HepG2 (cell line): Measurements from ENCODE around the gene PTPN14. TPM values are rescaled to one million over a fixed set of nuclear protein-coding genes. Genes with fewer than 3 reads are reported as not detected.

Experiments used
- BCL6 ChIP-seq: IDR thresholded peaks from 2 replicates; pipeline ENCODE4 v1.6.1; 2016; ENCODE audit warnings: missing genetic modification reagents, missing compliant biosample characterization
- NBN ChIP-seq: fragments of 450-650 bp; conservative IDR thresholded peaks from 2 replicates; pipeline ENCODE4 v1.6.1; 2017
- POLR2G ChIP-seq: fragments of 200-400 bp; formaldehyde crosslinking; IDR thresholded peaks from 2 replicates; pipeline ENCODE4 v1.6.1; 2018; ENCODE audit warnings: mild to moderate bottlenecking, low read depth, low read length, moderate library complexity
- RARG ChIP-seq: sonication (generic); formaldehyde crosslinking; IDR thresholded peaks from 2 replicates; pipeline ENCODE4 v1.4.0; 2020; ENCODE audit warnings: low read depth, mild to moderate bottlenecking, missing genetic modification reagents
- SIX1 ChIP-seq: sonication (generic); formaldehyde crosslinking; IDR thresholded peaks from 2 replicates; pipeline ENCODE4 v1.4.0; 2020; ENCODE audit warnings: missing genetic modification reagents, borderline replicate concordance
- SIX4 ChIP-seq: sonication (generic); formaldehyde crosslinking; IDR thresholded peaks from 2 replicates; pipeline ENCODE4 v1.4.0; 2020; ENCODE audit warnings: missing genetic modification reagents
- ZFP62 ChIP-seq: sonication (generic); formaldehyde crosslinking; IDR thresholded peaks from 2 replicates; pipeline ENCODE4 v1.4.0; 2020; ENCODE audit warnings: missing genetic modification reagents
- ZMYM4 ChIP-seq: sonication (generic); formaldehyde crosslinking; IDR thresholded peaks from 2 replicates; pipeline ENCODE4 v1.8.1; 2023; ENCODE audit warnings: mild to moderate bottlenecking, missing genetic modification reagents
- ZNF121 ChIP-seq: sonication (generic); formaldehyde crosslinking; IDR thresholded peaks from 2 replicates; pipeline ENCODE4 v1.5.0; 2020; ENCODE audit warnings: mild to moderate bottlenecking, missing genetic modification reagents
- ZNF619 ChIP-seq: sonication (generic); formaldehyde crosslinking; IDR thresholded peaks from 2 replicates; pipeline ENCODE4 v1.4.0; 2020; ENCODE audit warnings: mild to moderate bottlenecking, missing genetic modification reagents
- ZNF644 ChIP-seq: IDR thresholded peaks from 2 replicates; pipeline ENCODE4 v1.6.1; 2016; ENCODE audit warnings: low read depth
- ZNF749 ChIP-seq: sonication (generic); formaldehyde crosslinking; IDR thresholded peaks from 2 replicates; pipeline ENCODE4 v1.8.0; 2022; ENCODE audit warnings: mild to moderate bottlenecking, missing genetic modification reagents, moderate library complexity, borderline replicate concordance
- ZNF816 ChIP-seq: sonication (generic); formaldehyde crosslinking; IDR thresholded peaks from 2 replicates; pipeline ENCODE4 v1.8.0; 2022; ENCODE audit warnings: missing genetic modification reagents, mild to moderate bottlenecking, borderline replicate concordance
- polyA plus RNA-seq, 8 experiments: library from polyadenylated mRNA; depleted of rRNA in 3 of 8; stranded (reverse) in 7 of 8; unstranded in 1 of 8; fragments of >200 nt; fragmentation: Illumina TruSeq in 4 of 8; extraction: Trizol in 4 of 8; gene quantifications; 2 replicates each; pipeline versions ENCODE4 v1.2.1 to v1.2.3, GENCODE V29; 2011 to 2016; ENCODE audit warnings: low read depth in 4 of 8, missing spikeins in 1 of 8, mixed read lengths in 1 of 8; ENCODE audit not compliant: insufficient read depth in 1 of 8
- total RNA-seq, 5 experiments: library from RNA; depleted of rRNA; stranded (reverse); fragments of >200 nt; fragmentation: Illumina TruSeq; extraction: Trizol; gene quantifications; 2 replicates each; pipeline ENCODE4 v1.2.3, GENCODE V29; 2016; ENCODE audit warnings: low read depth in 1 of 5
- TF ChIP-seq, protein P1 (sequence below): sonication (generic); formaldehyde crosslinking; IDR thresholded peaks from 2 replicates; pipeline ENCODE4 v1.4.0; 2020; ENCODE audit warnings: mild to moderate bottlenecking, missing genetic modification reagents, borderline replicate concordance
- TF ChIP-seq, protein P2 (sequence below): sonication (generic); formaldehyde crosslinking; IDR thresholded peaks from 2 replicates; pipeline ENCODE4 v1.5.0; 2020; ENCODE audit warnings: mild to moderate bottlenecking, missing genetic modification reagents, moderate library complexity
- TF ChIP-seq, protein P3 (sequence below): sonication (generic); formaldehyde crosslinking; IDR thresholded peaks from 2 replicates; pipeline ENCODE4 v1.4.0; 2020; ENCODE audit warnings: missing genetic modification reagents, mild to moderate bottlenecking, borderline replicate concordance
- TF ChIP-seq, protein P4 (sequence below): sonication (generic); formaldehyde crosslinking; IDR thresholded peaks from 2 replicates; pipeline ENCODE4 v1.4.0; 2020; ENCODE audit warnings: missing genetic modification reagents
- TF ChIP-seq, protein P5 (sequence below): sonication (generic); formaldehyde crosslinking; IDR thresholded peaks from 2 replicates; pipeline ENCODE4 v1.8.1; 2023; ENCODE audit warnings: mild to moderate bottlenecking, inconsistent platforms, moderate library complexity, missing genetic modification reagents, borderline replicate concordance
- TF ChIP-seq, protein P6 (sequence below): sonication (generic); formaldehyde crosslinking; IDR thresholded peaks from 2 replicates; pipeline ENCODE4 v1.5.1; 2020; ENCODE audit warnings: missing genetic modification reagents, mild to moderate bottlenecking, borderline replicate concordance

The PTPN14 gene
- total and polyA plus RNA-seq, 2 of the 13 experiments (the other 11 are each of a cell fraction or from before 2014, with no cell fraction given) = 3.9 to 4.7 TPM

DNA sequence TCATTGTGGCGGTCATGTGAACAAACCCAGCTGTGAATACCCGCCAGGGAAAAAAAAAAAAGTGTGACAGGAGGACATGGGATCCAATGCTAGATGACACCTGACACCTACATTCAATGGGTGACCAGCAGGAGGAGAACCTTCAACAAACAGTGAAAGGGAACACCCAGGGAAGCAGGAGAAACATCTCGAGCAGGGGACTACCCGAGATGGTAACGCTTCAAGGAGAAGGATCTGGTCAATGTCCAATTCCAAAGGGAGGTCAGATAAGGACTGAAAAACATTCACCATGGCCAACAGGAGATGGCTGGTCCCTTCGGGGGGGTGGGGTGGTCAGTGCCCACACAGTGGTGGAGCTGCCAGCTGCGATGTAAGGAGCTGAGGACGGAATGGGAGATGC, 46.3 kb downstream of the PTPN14 start (continued):
- TF ChIP-seq, protein P1, sequence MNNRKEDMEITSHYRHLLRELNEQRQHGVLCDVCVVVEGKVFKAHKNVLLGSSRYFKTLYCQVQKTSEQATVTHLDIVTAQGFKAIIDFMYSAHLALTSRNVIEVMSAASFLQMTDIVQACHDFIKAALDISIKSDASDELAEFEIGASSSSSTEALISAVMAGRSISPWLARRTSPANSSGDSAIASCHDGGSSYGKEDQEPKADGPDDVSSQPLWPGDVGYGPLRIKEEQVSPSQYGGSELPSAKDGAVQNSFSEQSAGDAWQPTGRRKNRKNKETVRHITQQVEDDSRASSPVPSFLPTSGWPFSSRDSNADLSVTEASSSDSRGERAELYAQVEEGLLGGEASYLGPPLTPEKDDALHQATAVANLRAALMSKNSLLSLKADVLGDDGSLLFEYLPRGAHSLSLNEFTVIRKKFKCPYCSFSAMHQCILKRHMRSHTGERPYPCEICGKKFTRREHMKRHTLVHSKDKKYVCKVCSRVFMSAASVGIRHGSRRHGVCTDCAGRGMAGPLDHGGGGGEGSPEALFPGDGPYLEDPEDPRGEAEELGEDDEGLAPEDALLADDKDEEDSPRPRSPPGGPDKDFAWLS (CRISPR knock-in tag) = no peak
- TF ChIP-seq ZNF644 (CRISPR knock-in tag) (no peak), POLR2G (no peak), ZNF121 (CRISPR knock-in tag) (no peak), BCL6 (CRISPR knock-in tag) (no peak), ZMYM4 (peak; percentile 48; the same call in 1 of the 2 replicates), RARG (CRISPR knock-in tag) (no peak), ZNF619 (CRISPR knock-in tag) (no peak), ZFP62 (CRISPR knock-in tag) (no peak), ZNF816 (CRISPR knock-in tag) (no peak), SIX1 (CRISPR knock-in tag) (peak; percentile 84; the same call in 1 of the 2 replicates), NBN (no peak), ZNF749 (CRISPR knock-in tag) (no peak), SIX4 (CRISPR knock-in tag) (peak; percentile 88)
- TF ChIP-seq, protein P2, sequence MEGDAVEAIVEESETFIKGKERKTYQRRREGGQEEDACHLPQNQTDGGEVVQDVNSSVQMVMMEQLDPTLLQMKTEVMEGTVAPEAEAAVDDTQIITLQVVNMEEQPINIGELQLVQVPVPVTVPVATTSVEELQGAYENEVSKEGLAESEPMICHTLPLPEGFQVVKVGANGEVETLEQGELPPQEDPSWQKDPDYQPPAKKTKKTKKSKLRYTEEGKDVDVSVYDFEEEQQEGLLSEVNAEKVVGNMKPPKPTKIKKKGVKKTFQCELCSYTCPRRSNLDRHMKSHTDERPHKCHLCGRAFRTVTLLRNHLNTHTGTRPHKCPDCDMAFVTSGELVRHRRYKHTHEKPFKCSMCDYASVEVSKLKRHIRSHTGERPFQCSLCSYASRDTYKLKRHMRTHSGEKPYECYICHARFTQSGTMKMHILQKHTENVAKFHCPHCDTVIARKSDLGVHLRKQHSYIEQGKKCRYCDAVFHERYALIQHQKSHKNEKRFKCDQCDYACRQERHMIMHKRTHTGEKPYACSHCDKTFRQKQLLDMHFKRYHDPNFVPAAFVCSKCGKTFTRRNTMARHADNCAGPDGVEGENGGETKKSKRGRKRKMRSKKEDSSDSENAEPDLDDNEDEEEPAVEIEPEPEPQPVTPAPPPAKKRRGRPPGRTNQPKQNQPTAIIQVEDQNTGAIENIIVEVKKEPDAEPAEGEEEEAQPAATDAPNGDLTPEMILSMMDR = peak; percentile 31
- TF ChIP-seq, protein P3, sequence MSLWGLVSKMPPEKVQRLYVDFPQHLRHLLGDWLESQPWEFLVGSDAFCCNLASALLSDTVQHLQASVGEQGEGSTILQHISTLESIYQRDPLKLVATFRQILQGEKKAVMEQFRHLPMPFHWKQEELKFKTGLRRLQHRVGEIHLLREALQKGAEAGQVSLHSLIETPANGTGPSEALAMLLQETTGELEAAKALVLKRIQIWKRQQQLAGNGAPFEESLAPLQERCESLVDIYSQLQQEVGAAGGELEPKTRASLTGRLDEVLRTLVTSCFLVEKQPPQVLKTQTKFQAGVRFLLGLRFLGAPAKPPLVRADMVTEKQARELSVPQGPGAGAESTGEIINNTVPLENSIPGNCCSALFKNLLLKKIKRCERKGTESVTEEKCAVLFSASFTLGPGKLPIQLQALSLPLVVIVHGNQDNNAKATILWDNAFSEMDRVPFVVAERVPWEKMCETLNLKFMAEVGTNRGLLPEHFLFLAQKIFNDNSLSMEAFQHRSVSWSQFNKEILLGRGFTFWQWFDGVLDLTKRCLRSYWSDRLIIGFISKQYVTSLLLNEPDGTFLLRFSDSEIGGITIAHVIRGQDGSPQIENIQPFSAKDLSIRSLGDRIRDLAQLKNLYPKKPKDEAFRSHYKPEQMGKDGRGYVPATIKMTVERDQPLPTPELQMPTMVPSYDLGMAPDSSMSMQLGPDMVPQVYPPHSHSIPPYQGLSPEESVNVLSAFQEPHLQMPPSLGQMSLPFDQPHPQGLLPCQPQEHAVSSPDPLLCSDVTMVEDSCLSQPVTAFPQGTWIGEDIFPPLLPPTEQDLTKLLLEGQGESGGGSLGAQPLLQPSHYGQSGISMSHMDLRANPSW (CRISPR knock-in tag) = no peak
- TF ChIP-seq, protein P4, sequence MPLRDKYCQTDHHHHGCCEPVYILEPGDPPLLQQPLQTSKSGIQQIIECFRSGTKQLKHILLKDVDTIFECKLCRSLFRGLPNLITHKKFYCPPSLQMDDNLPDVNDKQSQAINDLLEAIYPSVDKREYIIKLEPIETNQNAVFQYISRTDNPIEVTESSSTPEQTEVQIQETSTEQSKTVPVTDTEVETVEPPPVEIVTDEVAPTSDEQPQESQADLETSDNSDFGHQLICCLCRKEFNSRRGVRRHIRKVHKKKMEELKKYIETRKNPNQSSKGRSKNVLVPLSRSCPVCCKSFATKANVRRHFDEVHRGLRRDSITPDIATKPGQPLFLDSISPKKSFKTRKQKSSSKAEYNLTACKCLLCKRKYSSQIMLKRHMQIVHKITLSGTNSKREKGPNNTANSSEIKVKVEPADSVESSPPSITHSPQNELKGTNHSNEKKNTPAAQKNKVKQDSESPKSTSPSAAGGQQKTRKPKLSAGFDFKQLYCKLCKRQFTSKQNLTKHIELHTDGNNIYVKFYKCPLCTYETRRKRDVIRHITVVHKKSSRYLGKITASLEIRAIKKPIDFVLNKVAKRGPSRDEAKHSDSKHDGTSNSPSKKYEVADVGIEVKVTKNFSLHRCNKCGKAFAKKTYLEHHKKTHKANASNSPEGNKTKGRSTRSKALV (CRISPR knock-in tag) = no peak
- TF ChIP-seq, protein P5, sequence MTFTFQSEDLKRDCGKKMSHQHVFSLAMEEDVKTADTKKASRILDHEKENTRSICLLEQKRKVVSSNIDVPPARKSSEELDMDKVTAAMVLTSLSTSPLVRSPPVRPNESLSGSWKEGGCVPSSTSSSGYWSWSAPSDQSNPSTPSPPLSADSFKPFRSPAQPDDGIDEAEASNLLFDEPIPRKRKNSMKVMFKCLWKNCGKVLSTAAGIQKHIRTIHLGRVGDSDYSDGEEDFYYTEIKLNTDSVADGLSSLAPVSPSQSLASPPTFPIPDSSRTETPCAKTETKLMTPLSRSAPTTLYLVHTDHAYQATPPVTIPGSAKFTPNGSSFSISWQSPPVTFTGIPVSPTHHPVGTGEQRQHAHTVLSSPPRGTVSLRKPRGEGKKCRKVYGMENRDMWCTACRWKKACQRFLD (CRISPR knock-in tag) = no peak
- TF ChIP-seq, protein P6, sequence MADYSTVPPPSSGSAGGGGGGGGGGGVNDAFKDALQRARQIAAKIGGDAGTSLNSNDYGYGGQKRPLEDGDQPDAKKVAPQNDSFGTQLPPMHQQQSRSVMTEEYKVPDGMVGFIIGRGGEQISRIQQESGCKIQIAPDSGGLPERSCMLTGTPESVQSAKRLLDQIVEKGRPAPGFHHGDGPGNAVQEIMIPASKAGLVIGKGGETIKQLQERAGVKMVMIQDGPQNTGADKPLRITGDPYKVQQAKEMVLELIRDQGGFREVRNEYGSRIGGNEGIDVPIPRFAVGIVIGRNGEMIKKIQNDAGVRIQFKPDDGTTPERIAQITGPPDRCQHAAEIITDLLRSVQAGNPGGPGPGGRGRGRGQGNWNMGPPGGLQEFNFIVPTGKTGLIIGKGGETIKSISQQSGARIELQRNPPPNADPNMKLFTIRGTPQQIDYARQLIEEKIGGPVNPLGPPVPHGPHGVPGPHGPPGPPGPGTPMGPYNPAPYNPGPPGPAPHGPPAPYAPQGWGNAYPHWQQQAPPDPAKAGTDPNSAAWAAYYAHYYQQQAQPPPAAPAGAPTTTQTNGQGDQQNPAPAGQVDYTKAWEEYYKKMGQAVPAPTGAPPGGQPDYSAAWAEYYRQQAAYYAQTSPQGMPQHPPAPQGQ (CRISPR knock-in tag) = no peak
